Glutamatergic neuron (in vitro differentiated cells): ENCODE data around the gene CDNF. TPM values are rescaled to one million over a fixed set of nuclear protein-coding genes. Genes with fewer than 3 reads are reported as not detected.

Experiments used
- DNase-seq: peaks from one replicate; pipeline ENCODE4 v3.0.0; 2022
- H3K27ac Mint-ChIP-seq: one replicate; pipeline ENCODE4 v1.8.0; 2020; ENCODE audit warnings: mild to moderate bottlenecking, mixed read lengths, inconsistent platforms; ENCODE audit not compliant: unreplicated experiment
- H3K27me3 Mint-ChIP-seq: one replicate; pipeline ENCODE4 v1.8.0; 2020; ENCODE audit warnings: mild to moderate bottlenecking, moderate library complexity, mixed read lengths, inconsistent platforms; ENCODE audit not compliant: unreplicated experiment
- H3K36me3 Mint-ChIP-seq: one replicate; pipeline ENCODE4 v1.8.0; 2020; ENCODE audit warnings: mild to moderate bottlenecking, mixed read lengths, inconsistent platforms; ENCODE audit not compliant: unreplicated experiment
- H3K4me1 Mint-ChIP-seq: one replicate; pipeline ENCODE4 v1.8.0; 2020; ENCODE audit warnings: mild to moderate bottlenecking, low read depth, mixed read lengths, inconsistent platforms; ENCODE audit not compliant: unreplicated experiment
- H3K4me3 Mint-ChIP-seq: one replicate; pipeline ENCODE4 v1.8.0; 2020; ENCODE audit warnings: mild to moderate bottlenecking, mixed read lengths, inconsistent platforms; ENCODE audit not compliant: unreplicated experiment
- H3K9me3 Mint-ChIP-seq: one replicate; pipeline ENCODE4 v1.8.0; 2020; ENCODE audit warnings: mild to moderate bottlenecking, moderate library complexity, mixed read lengths, inconsistent platforms; ENCODE audit not compliant: unreplicated experiment
- CTCF ChIP-seq: fragments of 200-600 bp; sonication (generic); IDR thresholded peaks from one replicate; pipeline ENCODE4 v1.5.0; 2021; ENCODE audit not compliant: partially characterized antibody, unreplicated experiment
- total RNA-seq: library from RNA; stranded (reverse); fragmentation: NEBNext Ultra II Directional; extraction: Animal tissue kit (Norgen Biotek cat#: 25700); gene quantifications from one replicate; pipeline ENCODE4 v1.2.1, GENCODE V29; 2021; ENCODE audit not compliant: unreplicated experiment

The CDNF gene
- total RNA-seq, 1 donor from 2014 or later, result 2.2 TPM

DNA sequence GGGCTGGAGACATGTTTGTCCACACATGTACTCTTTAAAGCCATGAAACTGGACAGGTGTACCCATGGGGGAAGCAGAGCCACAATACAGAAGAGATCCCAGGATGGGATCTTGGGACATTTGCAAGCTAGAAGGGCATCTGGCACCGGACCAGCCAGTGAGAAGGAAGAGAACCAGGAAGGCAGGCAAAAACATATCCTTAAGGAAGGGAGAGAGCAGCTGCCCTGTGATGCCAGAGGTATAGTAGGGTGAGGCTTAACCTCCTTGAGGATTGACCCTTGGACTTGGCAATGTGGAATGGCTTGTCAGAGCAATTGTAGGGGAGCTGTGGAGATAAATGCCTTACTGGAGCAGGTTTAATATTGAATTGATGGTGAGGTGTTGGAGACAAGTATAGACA, 23.0 kb upstream of the CDNF start:
- no peak for TF ChIP-seq CTCF
- Mint-ChIP-seq H3K4me3 (no peak overlapping the region), H3K4me1 (no peaks in the 10 kb centered on the region), H3K27me3 (no peaks in the 10 kb centered on the region), H3K9me3 (no peaks in the 10 kb centered on the region), H3K36me3 (no peaks in the 10 kb centered on the region), H3K27ac (no peak overlapping the region)
- no peak for DNase-seq

GRCh38 chr10:14859775-14860174, 21.9 kb upstream of the CDNF start:
- no peak for DNase-seq
- H3K4me3 Mint-ChIP-seq, result no peak overlapping the region
- H3K27ac Mint-ChIP-seq, result no peak overlapping the region
- H3K9me3 Mint-ChIP-seq, result no peaks in the 10 kb centered on the region
- no peaks in the 10 kb centered on the region for H3K27me3 Mint-ChIP-seq
- TF ChIP-seq CTCF, result no peak
- H3K4me1 Mint-ChIP-seq, result no peaks in the 10 kb centered on the region
- H3K36me3 Mint-ChIP-seq, result no peaks in the 10 kb centered on the region

- Mint-ChIP-seq H3K27ac (no peak overlapping the region), H3K4me3 (no peak overlapping the region), H3K36me3 (no peaks in the 10 kb centered on the region), H3K4me1 (no peaks in the 10 kb centered on the region), H3K9me3 (no peaks in the 10 kb centered on the region), H3K27me3 (no peaks in the 10 kb centered on the region)
- DNase-seq, result no peak
- no peak for TF ChIP-seq CTCF
Measured at GRCh38 chr10:14859043-14859442, 21.2 kb upstream of the CDNF start.

DNA sequence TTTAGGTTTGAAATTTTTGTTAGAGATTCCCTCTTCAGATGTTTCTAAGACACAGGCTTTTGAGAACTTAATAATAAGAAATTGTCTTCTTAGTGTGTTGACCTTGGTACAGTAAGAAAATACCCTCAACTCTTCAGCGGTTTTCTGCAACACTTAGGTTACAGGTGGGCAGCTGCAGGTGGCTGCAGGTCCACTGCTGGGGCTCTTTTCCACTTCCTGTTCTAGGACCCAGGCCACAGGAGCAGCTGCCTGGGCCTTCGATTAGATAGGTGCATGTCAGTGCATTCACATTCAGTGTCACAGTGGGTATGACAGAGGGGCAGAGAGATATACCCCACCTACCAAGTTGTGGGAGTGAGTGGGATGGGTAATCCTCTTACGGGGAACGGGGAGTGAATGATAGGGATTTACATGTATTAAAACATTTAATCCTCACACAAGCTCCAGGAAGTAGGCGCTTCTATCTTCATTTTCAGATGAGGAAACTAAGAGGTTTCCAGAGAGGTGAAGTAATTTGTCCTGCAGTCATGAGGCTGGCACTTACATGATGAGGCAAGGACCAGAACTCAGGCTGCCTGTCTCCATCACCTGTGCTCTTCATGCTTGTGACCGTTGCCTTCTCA, 20.6 kb upstream of the CDNF start:
- no peak overlapping the region for H3K27ac Mint-ChIP-seq
- DNase-seq, result no peak
- H3K36me3 Mint-ChIP-seq, result no peaks in the 10 kb centered on the region
- no peaks in the 10 kb centered on the region for H3K27me3 Mint-ChIP-seq
- no peaks in the 10 kb centered on the region for H3K9me3 Mint-ChIP-seq
- H3K4me1 Mint-ChIP-seq, result no peaks in the 10 kb centered on the region
- no peak overlapping the region for H3K4me3 Mint-ChIP-seq
- no peak for TF ChIP-seq CTCF

GRCh38 chr10:14855453-14855852, 17.6 kb upstream of the CDNF start:
- no peaks in the 10 kb centered on the region for H3K4me1 Mint-ChIP-seq
- no peak for DNase-seq
- no peak overlapping the region for H3K4me3 Mint-ChIP-seq
- H3K27me3 Mint-ChIP-seq, result no peaks in the 10 kb centered on the region
- no peak overlapping the region for H3K27ac Mint-ChIP-seq
- H3K9me3 Mint-ChIP-seq, result no peaks in the 10 kb centered on the region
- no peaks in the 10 kb centered on the region for H3K36me3 Mint-ChIP-seq
- no peak for TF ChIP-seq CTCF
